ENCODE measurements around the gene STON2. TPM values are rescaled to one million over a fixed set of nuclear protein-coding genes. Genes with fewer than 3 reads are reported as not detected.

Gene STON2
- total RNA-seq, 2 experiments from 2014 or later, result not detected

- no peaks in the 10 kb centered on the region for H3K36me3 ChIP-seq (ENCODE audit: insufficient read depth, low read length)
- intact Hi-C loops (cut with DNase I, micrococcal nuclease), result no loop called here
- no peak for ATAC-seq (ENCODE audit: poor library complexity)
- H3K27me3 Mint-ChIP-seq, result peaks cover 31% of the 10 kb centered on the region
- TF ChIP-seq, protein P1, sequence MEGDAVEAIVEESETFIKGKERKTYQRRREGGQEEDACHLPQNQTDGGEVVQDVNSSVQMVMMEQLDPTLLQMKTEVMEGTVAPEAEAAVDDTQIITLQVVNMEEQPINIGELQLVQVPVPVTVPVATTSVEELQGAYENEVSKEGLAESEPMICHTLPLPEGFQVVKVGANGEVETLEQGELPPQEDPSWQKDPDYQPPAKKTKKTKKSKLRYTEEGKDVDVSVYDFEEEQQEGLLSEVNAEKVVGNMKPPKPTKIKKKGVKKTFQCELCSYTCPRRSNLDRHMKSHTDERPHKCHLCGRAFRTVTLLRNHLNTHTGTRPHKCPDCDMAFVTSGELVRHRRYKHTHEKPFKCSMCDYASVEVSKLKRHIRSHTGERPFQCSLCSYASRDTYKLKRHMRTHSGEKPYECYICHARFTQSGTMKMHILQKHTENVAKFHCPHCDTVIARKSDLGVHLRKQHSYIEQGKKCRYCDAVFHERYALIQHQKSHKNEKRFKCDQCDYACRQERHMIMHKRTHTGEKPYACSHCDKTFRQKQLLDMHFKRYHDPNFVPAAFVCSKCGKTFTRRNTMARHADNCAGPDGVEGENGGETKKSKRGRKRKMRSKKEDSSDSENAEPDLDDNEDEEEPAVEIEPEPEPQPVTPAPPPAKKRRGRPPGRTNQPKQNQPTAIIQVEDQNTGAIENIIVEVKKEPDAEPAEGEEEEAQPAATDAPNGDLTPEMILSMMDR (IDR thresholded peaks at IDR 0.05), result no peak
- ChIA-PET POLR2A (no interaction called here), CTCF (no interaction called here)
- no peak overlapping the region for H3K4me3 Mint-ChIP-seq
- H3K27me3 ChIP-seq (ENCODE audit: control insufficient read depth in 1 of 2, insufficient read depth in 2 of 2, low read length in 2 of 2), result no peaks in the 10 kb centered on the region
- H3K9me3 Mint-ChIP-seq, result no peaks in the 10 kb centered on the region
- no peak overlapping the region for H3K27ac Mint-ChIP-seq
- peaks cover 0 to 4% of the 10 kb centered on the region in 2 experiments for H3K9me3 ChIP-seq (ENCODE audit: control insufficient read depth in 1 of 2, insufficient read depth in 1 of 2, low read length in 2 of 2)
- H3K4me1 Mint-ChIP-seq (ENCODE audit: low read depth), result no peaks in the 10 kb centered on the region
- H3K4me1 ChIP-seq (ENCODE audit: insufficient read depth, low read length), result no peaks in the 10 kb centered on the region
- H3K4me3 ChIP-seq (ENCODE audit: low read length), result no peak overlapping the region
- no peak for DNase-seq
- no peaks in the 10 kb centered on the region for H3K36me3 Mint-ChIP-seq (ENCODE audit: low read depth)
- H3K27ac ChIP-seq (ENCODE audit: low read depth in 1 of 2, low read length in 2 of 2), result no peak overlapping the region
Measured at GRCh38 chr14:81340201-81340600, 59.9 kb downstream of the STON2 start.

DNA sequence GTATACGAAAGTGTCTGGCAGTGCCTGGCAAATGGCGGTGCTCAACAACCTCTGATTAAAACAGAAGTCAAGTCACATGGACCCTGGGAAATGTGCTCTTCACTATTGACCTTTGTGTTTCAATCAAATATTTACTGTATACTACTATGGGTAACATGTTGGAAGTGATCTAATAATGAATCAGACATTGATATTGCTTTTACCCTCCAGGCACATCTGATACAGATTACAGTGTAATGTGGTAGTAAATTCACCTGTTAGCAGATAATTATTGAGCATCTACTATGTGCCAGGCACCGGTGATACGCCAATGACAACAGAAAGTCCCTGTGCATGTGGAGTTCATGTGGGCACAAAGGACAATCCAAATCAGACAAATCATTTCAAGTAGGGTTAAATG, 63.1 kb downstream of the STON2 start:
- TF ChIP-seq, protein P1 (IDR thresholded peaks at IDR 0.05), result no peak
- POLR2A ChIA-PET, result no interaction called here
- no peak overlapping the region for H3K4me3 Mint-ChIP-seq

GRCh38 chr14:81336009-81336408, 64.1 kb downstream of the STON2 start:
- Histone ChIP-seq H3K36me3 (ENCODE audit: insufficient read depth, low read length) (no peaks in the 10 kb centered on the region), H3K4me1 (ENCODE audit: insufficient read depth, low read length) (no peaks in the 10 kb centered on the region), H3K27me3 (ENCODE audit: control insufficient read depth in 1 of 2, insufficient read depth in 2 of 2, low read length in 2 of 2) (no peaks in the 10 kb centered on the region), H3K4me3 (ENCODE audit: low read length) (no peak overlapping the region), H3K9me3 (ENCODE audit: control insufficient read depth in 1 of 2, insufficient read depth in 1 of 2, low read length in 2 of 2) (no peaks in the 10 kb centered on the region), H3K27ac (ENCODE audit: low read depth in 1 of 2, low read length in 2 of 2) (no peak overlapping the region)
- TF ChIP-seq, protein P1 (IDR thresholded peaks at IDR 0.05), result no peak
- ChIA-PET CTCF (no interaction called here), POLR2A (no interaction called here)
- intact Hi-C loops (cut with DNase I, micrococcal nuclease), result no loop called here
- DNase-seq (no peak), ATAC-seq (ENCODE audit: poor library complexity) (no peak)
- H3K36me3 Mint-ChIP-seq (ENCODE audit: low read depth), result no peaks in the 10 kb centered on the region
- H3K27ac Mint-ChIP-seq, result no peak overlapping the region
- H3K9me3 Mint-ChIP-seq, result no peaks in the 10 kb centered on the region
- no peak overlapping the region for H3K4me3 Mint-ChIP-seq
- peaks cover 15% of the 10 kb centered on the region for H3K27me3 Mint-ChIP-seq
- no peaks in the 10 kb centered on the region for H3K4me1 Mint-ChIP-seq (ENCODE audit: low read depth)

More for the DNA sequence above, 63.1 kb downstream of the STON2 start:
- H3K4me3 ChIP-seq (ENCODE audit: low read length), result no peak overlapping the region
- CTCF ChIA-PET, result no interaction called here
- intact Hi-C loops (cut with DNase I, micrococcal nuclease), result no loop called here
- no peak overlapping the region for H3K27ac Mint-ChIP-seq
- H3K27me3 ChIP-seq (ENCODE audit: control insufficient read depth in 1 of 2, insufficient read depth in 2 of 2, low read length in 2 of 2), result no peaks in the 10 kb centered on the region
- H3K9me3 Mint-ChIP-seq, result no peaks in the 10 kb centered on the region
- DNase-seq (no peak), ATAC-seq (ENCODE audit: poor library complexity) (no peak)
- H3K27me3 Mint-ChIP-seq, result peaks cover 15% of the 10 kb centered on the region
- H3K4me1 Mint-ChIP-seq (ENCODE audit: low read depth), result no peaks in the 10 kb centered on the region
- no peaks in the 10 kb centered on the region for H3K36me3 ChIP-seq (ENCODE audit: insufficient read depth, low read length)
- H3K4me1 ChIP-seq (ENCODE audit: insufficient read depth, low read length), result no peaks in the 10 kb centered on the region
- no peaks in the 10 kb centered on the region for H3K36me3 Mint-ChIP-seq (ENCODE audit: low read depth)
- no peaks in the 10 kb centered on the region for H3K9me3 ChIP-seq (ENCODE audit: control insufficient read depth in 1 of 2, insufficient read depth in 1 of 2, low read length in 2 of 2)
- H3K27ac ChIP-seq (ENCODE audit: low read depth in 1 of 2, low read length in 2 of 2), result no peak overlapping the region
